ENCODE data around the gene PTH. TPM values are rescaled to one million over a fixed set of nuclear protein-coding genes. Genes with fewer than 3 reads are reported as not detected.

PTH gene
- total RNA-seq, 1 experiment from 2014 or later, result not detected

GRCh38 chr11:13449522-13449921 lies 46.3 kb downstream of the PTH start:
- no peak for DNase-seq (ENCODE audit: low spot score)

GRCh38 chr11:13448876-13449275 lies 46.9 kb downstream of the PTH start:
- DNase-seq (ENCODE audit: low spot score), result no peak

GRCh38 chr11:13446444-13446843 lies 49.4 kb downstream of the PTH start:
- no peak for DNase-seq (ENCODE audit: low spot score)

GRCh38 chr11:13445588-13445987 lies 50.2 kb downstream of the PTH start:
- no peak for DNase-seq (ENCODE audit: low spot score)

Other genes starting within 250 kb of the PTH start
- gene BMAL1, start 218.2 kb downstream of the PTH start, total RNA-seq (2014; rRNA removed; shearing (Covaris generic)), result 8.3 and 11.8 TPM in 2 replicates
- gene BTBD10, start 32.8 kb downstream of the PTH start, total RNA-seq (2014; rRNA removed; shearing (Covaris generic)), result 26.0 and 29.8 TPM in 2 replicates
- gene FAR1, start 172.7 kb upstream of the PTH start, total RNA-seq (2014; rRNA removed; shearing (Covaris generic)), result 25.9 and 34.4 TPM in 2 replicates